ENCODE data around the gene RAB3A. TPM values are rescaled to one million over a fixed set of nuclear protein-coding genes. Genes with fewer than 3 reads are reported as not detected.

RAB3A gene
- total and polyA plus RNA-seq, 2 donors from 2014 or later: 5.2 to 10.5 TPM

DNA sequence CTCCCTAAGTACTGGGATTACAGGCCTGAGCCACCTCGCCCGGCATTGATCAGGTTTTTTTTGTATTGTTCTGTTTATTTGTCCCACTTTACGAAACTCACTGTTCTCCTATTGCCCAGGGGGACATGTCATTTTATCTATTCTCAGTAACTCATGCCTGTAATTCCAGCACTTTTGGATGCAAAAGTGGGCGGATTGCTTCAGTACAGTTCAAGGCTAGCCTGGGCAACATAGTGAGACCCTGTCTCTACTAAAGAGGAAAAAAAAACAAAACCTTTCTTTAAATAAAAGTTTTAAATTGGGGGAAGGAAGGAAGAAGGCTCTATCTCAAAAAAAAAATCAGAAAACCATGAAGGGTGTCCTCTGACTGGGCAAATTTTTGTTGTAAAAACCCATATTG lies 13.6 kb downstream of the RAB3A start:
- no peaks in the 10 kb centered on the region for H3K27me3 ChIP-seq (ENCODE audit: control insufficient read depth, insufficient read depth, low read length)
- DNase-seq: no peak
- intact Hi-C loops (cut with DNase I): loop anchor here (10.0 kb wide), 1 partner anchor 65 kb away; a partner anchor contains a TSS

GRCh38 chr19:18185538-18185937 lies 18.3 kb downstream of the RAB3A start:
- H3K9ac ChIP-seq (ENCODE audit: low read length in 3 of 3): no peak overlapping the region
- no peaks in the 10 kb centered on the region for H3K27me3 ChIP-seq (ENCODE audit: control insufficient read depth, insufficient read depth, low read length)
- TF ChIP-seq CTCF (IDR thresholded peaks at IDR 0.05; ENCODE audit: borderline replicate concordance, extremely low read depth, insufficient read depth): no peak
- FAIRE-seq: no peak
- H3K36me3 ChIP-seq (ENCODE audit: control insufficient read depth in 2 of 3, insufficient read depth in 3 of 3, low read length in 3 of 3): no peaks in the 10 kb centered on the region
- H3K27ac ChIP-seq (ENCODE audit: low read depth in 2 of 2, low read length in 2 of 2): no peak overlapping the region
- intact Hi-C loops (cut with DNase I): no loop called here
- DNase-seq: no peak
- no peak overlapping the region for H3K4me3 ChIP-seq (ENCODE audit: low read length in 3 of 3)
- no peaks in the 10 kb centered on the region for H3K4me1 ChIP-seq (ENCODE audit: control insufficient read depth in 2 of 3, insufficient read depth in 2 of 3, low read depth in 1 of 3, low read length in 3 of 3)
- H3K9me3 ChIP-seq (ENCODE audit: control insufficient read depth in 2 of 3, insufficient read depth in 1 of 3, low read length in 3 of 3): no peaks in the 10 kb centered on the region

More for the DNA sequence above, 13.6 kb downstream of the RAB3A start:
- H3K9ac ChIP-seq (ENCODE audit: low read length in 3 of 3): no peak overlapping the region
- no peaks in the 10 kb centered on the region for H3K9me3 ChIP-seq (ENCODE audit: control insufficient read depth in 2 of 3, insufficient read depth in 1 of 3, low read length in 3 of 3)
- peaks cover 0 to 11% (median 9%) of the 10 kb centered on the region in 3 donors for H3K4me1 ChIP-seq (ENCODE audit: control insufficient read depth in 2 of 3, insufficient read depth in 2 of 3, low read depth in 1 of 3, low read length in 3 of 3)
- H3K36me3 ChIP-seq (ENCODE audit: control insufficient read depth in 2 of 3, insufficient read depth in 3 of 3, low read length in 3 of 3): no peaks in the 10 kb centered on the region
- no peak overlapping the region for H3K27ac ChIP-seq (ENCODE audit: low read depth in 2 of 2, low read length in 2 of 2)
- FAIRE-seq: no peak
- TF ChIP-seq CTCF (IDR thresholded peaks at IDR 0.05; ENCODE audit: borderline replicate concordance, extremely low read depth, insufficient read depth): no peak
- no peak overlapping the region for H3K4me3 ChIP-seq (ENCODE audit: low read length in 3 of 3)

GRCh38 chr19:18183529-18183928 lies 20.3 kb downstream of the RAB3A start:
- no peak overlapping the region for H3K4me3 ChIP-seq (ENCODE audit: low read length in 3 of 3)
- no peak overlapping the region for H3K27ac ChIP-seq (ENCODE audit: low read depth in 2 of 2, low read length in 2 of 2)
- FAIRE-seq: no peak
- intact Hi-C loops (cut with DNase I): no loop called here
- TF ChIP-seq CTCF (IDR thresholded peaks at IDR 0.05; ENCODE audit: borderline replicate concordance, extremely low read depth, insufficient read depth): no peak
- H3K27me3 ChIP-seq (ENCODE audit: control insufficient read depth, insufficient read depth, low read length): no peaks in the 10 kb centered on the region
- no peaks in the 10 kb centered on the region for H3K4me1 ChIP-seq (ENCODE audit: control insufficient read depth in 2 of 3, insufficient read depth in 2 of 3, low read depth in 1 of 3, low read length in 3 of 3)
- H3K9me3 ChIP-seq (ENCODE audit: control insufficient read depth in 2 of 3, insufficient read depth in 1 of 3, low read length in 3 of 3): no peaks in the 10 kb centered on the region
- no peak for DNase-seq
- no peak overlapping the region for H3K9ac ChIP-seq (ENCODE audit: low read length in 3 of 3)
- H3K36me3 ChIP-seq (ENCODE audit: control insufficient read depth in 2 of 3, insufficient read depth in 3 of 3, low read length in 3 of 3): no peaks in the 10 kb centered on the region

DNA sequence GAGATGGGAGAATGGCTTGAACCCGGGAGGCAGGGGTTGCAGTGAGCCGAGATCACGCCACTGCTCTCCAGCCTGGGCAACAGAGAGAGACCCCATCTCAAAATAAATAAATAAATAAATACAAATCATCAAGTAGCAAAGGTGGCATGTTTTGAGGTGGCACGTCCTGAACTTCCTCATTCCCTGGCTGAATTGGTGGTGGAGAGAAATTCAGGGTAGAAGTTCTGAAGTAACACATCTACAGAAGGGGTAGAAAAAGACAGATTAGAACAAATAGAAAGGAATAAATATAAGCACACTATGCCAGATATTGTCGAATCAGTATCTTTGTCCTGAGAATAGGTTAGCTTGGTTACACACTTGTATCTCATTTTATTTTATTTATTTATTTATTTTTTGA lies 23.9 kb downstream of the RAB3A start:
- Histone ChIP-seq H3K36me3 (ENCODE audit: control insufficient read depth in 2 of 3, insufficient read depth in 3 of 3, low read length in 3 of 3) (no peaks in the 10 kb centered on the region), H3K9me3 (ENCODE audit: control insufficient read depth in 2 of 3, insufficient read depth in 1 of 3, low read length in 3 of 3) (no peaks in the 10 kb centered on the region), H3K4me1 (ENCODE audit: control insufficient read depth in 2 of 3, insufficient read depth in 2 of 3, low read depth in 1 of 3, low read length in 3 of 3) (peaks cover 0 to 3% (median 0%) of the 10 kb centered on the region in 3 donors), H3K4me3 (ENCODE audit: low read length in 3 of 3) (no peak overlapping the region), H3K27ac (ENCODE audit: low read depth in 2 of 2, low read length in 2 of 2) (no peak overlapping the region), H3K9ac (ENCODE audit: low read length in 3 of 3) (no peak overlapping the region), H3K27me3 (ENCODE audit: control insufficient read depth, insufficient read depth, low read length) (no peaks in the 10 kb centered on the region)
- DNase-seq (no peak), FAIRE-seq (no peak)
- intact Hi-C loops (cut with DNase I): no loop called here
- no peak for TF ChIP-seq CTCF (IDR thresholded peaks at IDR 0.05; ENCODE audit: borderline replicate concordance, extremely low read depth, insufficient read depth)
